NCI-H1105 treated with DMSO at 0.1 percent for 48 hours (cell line): ENCODE measurements around the gene OPA1.
"Not testable (repeated sequence)": the region's sequence is repeated elsewhere in the genome, so short reads cannot be mapped to it uniquely, and the experiment has no call there.

Experiments
- DNase-seq: peaks from one replicate; lab custom pipeline; 2025; lab: John Stamatoyannopoulos, UW

OPA1 gene

DNA sequence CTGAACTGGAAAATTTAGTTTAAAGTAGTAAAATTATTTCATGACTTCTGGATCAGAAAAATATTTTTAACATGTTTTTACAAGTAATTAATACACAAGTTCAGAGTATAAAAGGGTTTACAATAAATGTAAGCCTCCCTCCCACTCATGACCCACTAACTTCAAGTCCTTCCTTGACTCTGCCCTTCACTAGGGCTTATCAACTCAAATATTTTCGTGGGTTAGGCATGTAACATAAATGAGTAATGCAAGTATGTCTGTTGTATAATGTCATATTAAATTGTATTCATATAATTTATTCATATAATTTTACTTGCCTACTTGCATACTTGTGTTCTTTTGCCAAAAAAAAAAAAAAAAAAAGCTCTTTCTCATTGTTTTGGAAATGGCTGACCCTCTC is 3.4 kb upstream of the OPA1 start:
- DNase-seq: no peak

GRCh38 chr3:193590088-193590856 is 2.7 kb upstream of the OPA1 start:
- no peak for DNase-seq

GRCh38 chr3:193593668-193594030 is 641 bp downstream of the OPA1 start:
- peak; percentile 19 for DNase-seq

GRCh38 chr3:193594946-193595689 is 2.1 kb downstream of the OPA1 start:
- no peak for DNase-seq

- DNase-seq: no peak
Measured at GRCh38 chr3:193595939-193596487, 3.0 kb downstream of the OPA1 start.

DNA sequence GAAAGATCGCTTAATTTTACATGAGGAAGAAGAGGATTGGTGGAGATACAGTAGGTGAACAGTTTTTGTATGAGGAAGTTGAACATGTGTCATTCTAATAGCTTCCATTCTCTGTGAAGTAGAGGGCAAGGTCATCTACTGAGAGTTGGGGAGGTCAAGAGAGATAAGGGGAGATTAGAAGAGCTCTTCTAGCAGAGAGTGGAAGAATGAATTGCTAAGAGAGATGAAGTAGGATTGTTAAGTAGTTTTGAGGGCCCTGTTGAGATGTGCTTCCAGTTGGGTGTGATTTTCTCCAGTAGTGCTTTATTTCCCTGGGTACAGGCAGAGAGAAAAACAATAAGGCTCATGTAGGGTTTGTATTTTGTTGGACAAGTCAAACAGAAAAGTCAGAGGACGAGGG is 5.2 kb downstream of the OPA1 start:
- DNase-seq: no peak

GRCh38 chr3:193599393-193599792 is 6.4 kb downstream of the OPA1 start:
- no peak for DNase-seq

- DNase-seq: peak; percentile 58
Measured at GRCh38 chr3:193605876-193606275, 12.9 kb downstream of the OPA1 start.

- DNase-seq: not testable (repeated sequence)
Measured at GRCh38 chr3:193606892-193607291, 13.9 kb downstream of the OPA1 start.

GRCh38 chr3:193610516-193610915 is 17.5 kb downstream of the OPA1 start:
- not testable (repeated sequence) for DNase-seq

DNA sequence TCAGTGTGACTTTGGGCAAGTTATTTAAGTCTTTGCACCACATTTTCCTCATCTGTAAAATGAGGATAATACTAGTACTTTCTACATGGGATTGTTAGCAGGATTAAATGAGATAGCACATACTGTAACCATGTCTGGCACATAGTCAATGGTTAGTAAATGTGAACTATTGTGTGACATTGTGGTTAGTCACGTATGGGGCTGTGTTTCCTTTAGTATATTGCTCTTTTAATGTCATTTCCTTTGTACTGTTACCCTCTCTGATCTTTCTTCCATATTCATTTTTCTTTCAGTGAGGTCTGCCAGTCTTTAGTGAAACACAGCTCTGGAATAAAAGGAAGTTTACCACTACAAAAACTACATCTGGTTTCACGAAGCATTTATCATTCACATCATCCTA is 21.4 kb downstream of the OPA1 start:
- DNase-seq: no peak

DNA sequence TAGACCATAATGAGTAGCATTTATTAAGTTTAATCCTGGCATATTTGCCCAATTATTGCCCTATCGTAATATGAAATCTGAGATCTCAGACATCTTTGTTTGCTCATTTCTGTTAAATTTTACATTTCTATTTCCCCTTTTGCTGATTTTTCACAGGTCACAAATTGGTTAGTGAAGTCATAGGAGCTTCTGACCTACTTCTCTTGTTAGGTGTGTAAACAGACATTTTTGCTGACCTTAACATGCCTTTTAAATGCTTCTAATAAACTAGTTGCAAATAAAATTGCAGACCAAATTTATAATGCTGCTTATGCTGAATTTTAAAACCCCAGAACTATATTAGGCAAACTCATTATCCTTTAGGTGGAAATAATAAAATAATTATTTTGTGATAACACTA is 24.6 kb downstream of the OPA1 start:
- no peak for DNase-seq

GRCh38 chr3:193620057-193620456 is 27.0 kb downstream of the OPA1 start:
- no peak for DNase-seq

DNA sequence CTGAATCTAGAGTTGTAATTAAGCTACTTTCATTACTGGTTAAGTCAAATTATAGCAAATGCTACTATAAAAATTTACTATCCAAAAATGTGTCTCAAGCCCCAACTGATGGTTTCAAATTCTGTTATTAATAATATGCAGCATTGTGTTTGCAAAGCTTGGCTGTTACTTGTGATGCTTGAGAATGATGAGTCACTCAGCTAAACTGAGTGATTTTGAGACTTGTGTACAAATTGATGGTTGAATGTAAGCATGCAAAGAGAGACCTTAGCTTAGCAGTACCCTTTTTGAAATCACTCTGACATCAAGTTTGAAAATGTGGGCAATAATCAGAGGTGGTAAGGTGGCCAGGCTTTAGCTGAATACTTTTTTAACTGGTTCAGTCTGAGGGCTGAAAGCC is 27.6 kb downstream of the OPA1 start:
- DNase-seq: no peak

- no peak for DNase-seq
Measured at GRCh38 chr3:193621127-193621526, 28.1 kb downstream of the OPA1 start.

DNA sequence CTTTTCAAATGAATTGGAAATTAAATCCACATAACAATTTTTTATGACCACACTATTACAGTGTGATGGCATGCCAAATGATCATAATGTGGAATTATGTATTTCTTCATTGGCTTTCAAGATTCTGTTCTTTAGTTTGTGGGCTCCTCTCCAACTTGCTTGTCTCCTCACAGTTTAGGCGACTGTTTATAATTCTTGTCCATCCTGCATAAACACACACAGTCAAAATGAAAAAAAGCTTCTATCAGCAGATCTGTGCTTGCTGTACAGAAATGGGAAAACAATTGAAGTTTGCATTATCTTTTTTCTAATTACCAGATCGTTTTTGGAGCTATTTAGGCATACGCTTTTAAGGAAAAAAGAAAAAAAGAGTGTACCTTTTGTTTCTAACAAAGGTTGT is 37.0 kb downstream of the OPA1 start:
- no peak for DNase-seq

- DNase-seq: no peak
Measured at GRCh38 chr3:193637831-193638230, 44.8 kb downstream of the OPA1 start.

GRCh38 chr3:193638833-193639232 is 45.8 kb downstream of the OPA1 start:
- DNase-seq: no peak

- DNase-seq: no peak
Measured at GRCh38 chr3:193640165-193640715, 47.2 kb downstream of the OPA1 start.

DNA sequence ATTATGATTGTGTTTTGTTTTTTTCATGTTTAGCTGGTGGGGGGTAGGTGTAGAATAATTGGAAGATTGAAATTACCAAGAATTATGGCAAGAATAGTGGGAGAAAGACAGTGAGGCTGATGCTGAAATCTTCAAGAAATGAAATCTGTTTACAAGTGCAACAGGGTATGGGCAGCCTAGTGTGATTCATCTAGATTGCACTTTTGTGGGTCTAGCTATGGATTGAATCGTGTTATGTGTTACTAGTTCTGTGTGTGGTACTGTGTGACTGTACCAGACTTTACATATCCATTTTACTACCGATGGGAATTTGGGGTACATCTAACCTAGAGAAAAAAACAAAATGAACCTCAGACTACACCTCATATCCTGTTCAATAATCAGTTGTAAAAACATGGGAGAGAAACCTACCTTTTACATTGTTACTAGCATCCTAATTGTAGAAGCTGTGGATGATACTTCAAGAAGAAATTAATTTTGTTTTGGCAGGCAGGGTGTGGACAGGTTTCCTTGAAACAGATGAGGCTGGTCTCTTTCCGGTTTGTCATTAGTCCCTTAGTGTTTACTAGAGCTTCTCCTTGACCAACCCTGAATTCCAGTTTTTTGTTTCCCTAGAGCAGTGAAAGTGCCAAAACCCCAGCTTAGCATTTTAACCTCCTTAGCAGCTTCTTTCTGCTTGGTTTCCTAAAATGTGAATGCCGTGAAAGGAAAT is 47.9 kb downstream of the OPA1 start:
- no peak for DNase-seq

- DNase-seq: no peak
Measured at GRCh38 chr3:193641440-193641775, 48.4 kb downstream of the OPA1 start.

DNA sequence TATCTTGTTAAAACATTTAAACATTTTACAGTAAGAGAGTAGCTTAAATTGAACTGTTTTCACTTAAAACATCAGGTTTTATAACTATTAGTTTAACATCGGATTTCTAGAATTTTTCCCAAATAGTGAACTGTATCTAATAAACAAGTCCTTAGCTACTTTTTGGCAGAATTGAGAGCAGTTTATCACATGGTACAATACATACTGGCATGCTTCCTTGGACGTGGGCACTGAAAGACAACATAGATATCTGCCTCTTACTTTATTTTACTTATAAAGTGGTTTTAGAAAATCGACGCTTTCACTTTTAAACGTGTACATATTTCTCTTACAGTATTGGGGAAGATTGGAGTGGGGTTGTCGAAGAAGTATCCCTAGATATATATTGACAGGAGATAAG is 52.8 kb downstream of the OPA1 start:
- no peak for DNase-seq
